Endothelial cell of umbilical vein (primary cell): ENCODE measurements around the gene CNTNAP2. TPM values are rescaled to one million over a fixed set of nuclear protein-coding genes. Genes with fewer than 3 reads are reported as not detected.

Source experiments
- BruUV-seq: library from RNA; stranded (reverse); fragments of 400-500 nt; replicated peaks from 2 replicates; lab custom pipeline; 2021; lab: Mats Ljungman, UMichigan
- CTCF ChIA-PET: fragments of 300-600, 350-600 bp; sonication (Branson Sonifier 250); formaldehyde crosslinking; loops from one replicate; lab custom pipeline; 2021; ENCODE audit warnings: antibody characterized with exemption, inconsistent platforms; lab: Charles Lee
- POLR2A ChIA-PET: fragments of 300-600, 350-600 bp; sonication (Branson Sonifier 250); formaldehyde crosslinking; loops from one replicate; lab custom pipeline; 2021; ENCODE audit warnings: antibody characterized with exemption, inconsistent platforms; lab: Charles Lee
- DNase-seq: peaks from one replicate; pipeline ENCODE4 v3.0.0-alpha.2; 2011; ENCODE audit warnings: low read depth, low spot score
- FAIRE-seq: peaks from 2 replicates; lab custom pipeline; 2011; peaks lifted over from hg19 to GRCh38; lab: Jason Lieb, UNC
- H2AFZ ChIP-seq: 2 replicates; pipeline ENCODE4 v1.6.0; 2012; ENCODE audit warnings: low read depth, low read length, control low read depth, inconsistent platforms
- H3K27ac ChIP-seq: 2 replicates; pipeline ENCODE4 v1.5.1; 2011; ENCODE audit warnings: low read depth, mild to moderate bottlenecking, control low read depth, low read length, moderate library complexity; ENCODE audit not compliant: insufficient read depth
- H3K27me3 ChIP-seq, 2 experiments: 2 replicates each; pipeline versions ENCODE4 v1.6.0 to v1.6.1; 2011; ENCODE audit warnings: low read length in 2 of 2, mixed read lengths in 1 of 2; ENCODE audit not compliant: control insufficient read depth in 2 of 2, insufficient read depth in 2 of 2
- H3K36me3 ChIP-seq, 2 experiments: 2 replicates in 1 of 2; 3 replicates in 1 of 2; pipeline ENCODE4 v1.5.1; 2011; ENCODE audit warnings: low read length in 2 of 2, mild to moderate bottlenecking in 1 of 2, moderate library complexity in 1 of 2; ENCODE audit not compliant: control insufficient read depth in 2 of 2, insufficient read depth in 2 of 2; ENCODE audit errors: extremely low read depth in 1 of 2
- H3K4me1 ChIP-seq: 3 replicates; pipeline ENCODE4 v1.5.1; 2011; ENCODE audit warnings: mild to moderate bottlenecking, low read length; ENCODE audit not compliant: control insufficient read depth, insufficient read depth; ENCODE audit errors: extremely low read depth
- H3K4me2 ChIP-seq: 2 replicates; pipeline ENCODE4 v1.6.1; 2011; ENCODE audit warnings: low read length, control low read depth, mixed read lengths; ENCODE audit not compliant: insufficient read depth
- H3K4me3 ChIP-seq, 3 experiments: fragments of 200-600 bp in 1 of 3; sonication (generic), shearing (Covaris generic) in 1 of 3; replicated peaks in 1 of 3; 2 replicates each; pipeline ENCODE4 v1.5.1; 2011 to 2016; ENCODE audit warnings: control low read depth in 3 of 3, low read length in 3 of 3, mild to moderate bottlenecking in 2 of 3, inconsistent platforms in 1 of 3, low read depth in 1 of 3, moderate library complexity in 1 of 3; ENCODE audit not compliant: insufficient read depth in 1 of 3
- H3K79me2 ChIP-seq: 2 replicates; pipeline ENCODE4 v1.6.0; 2012; ENCODE audit warnings: low read length, inconsistent platforms; ENCODE audit not compliant: control insufficient read depth, insufficient read depth
- H3K9ac ChIP-seq: replicated peaks from 2 replicates; pipeline ENCODE3; 2011; ENCODE audit warnings: low read length, control low read depth; ENCODE audit not compliant: insufficient read depth; ENCODE audit errors: extremely low read depth
- H3K9me1 ChIP-seq: replicated peaks from 3 replicates; pipeline ENCODE4 v1.6.0; 2011; ENCODE audit warnings: mild to moderate bottlenecking, low read length; ENCODE audit not compliant: control insufficient read depth, insufficient read depth; ENCODE audit errors: extremely low read depth
- H3K9me3 ChIP-seq: replicated peaks from 2 replicates; pipeline ENCODE4 v1.5.1; 2012; ENCODE audit warnings: low read length, inconsistent platforms; ENCODE audit not compliant: control insufficient read depth, insufficient read depth
- H4K20me1 ChIP-seq: replicated peaks from 2 replicates; pipeline ENCODE3; 2011; ENCODE audit warnings: mild to moderate bottlenecking, low read length; ENCODE audit not compliant: control insufficient read depth, insufficient read depth; ENCODE audit errors: extremely low read depth
- EZH2 ChIP-seq: IDR thresholded peaks from 2 replicates; pipeline ENCODE4 v1.6.1; 2012; ENCODE audit warnings: borderline replicate concordance, low read depth, mild to moderate bottlenecking, moderate library complexity, low read length, inconsistent platforms; ENCODE audit not compliant: severe bottlenecking
- FOS ChIP-seq: IDR thresholded peaks from 2 replicates; pipeline ENCODE4 v1.6.1; 2011; ENCODE audit warnings: mild to moderate bottlenecking, low read length, moderate library complexity, borderline replicate concordance; ENCODE audit not compliant: insufficient read depth
- JUN ChIP-seq: IDR thresholded peaks from 2 replicates; pipeline ENCODE4 v1.6.1; 2011; ENCODE audit warnings: borderline replicate concordance, low read depth; ENCODE audit not compliant: insufficient read length, insufficient read depth
- MAX ChIP-seq: IDR thresholded peaks from 2 replicates; pipeline ENCODE4 v1.6.1; 2011; ENCODE audit not compliant: insufficient read depth, insufficient read length
- POLR2A ChIP-seq: IDR thresholded peaks from 2 replicates; pipeline ENCODE4 v1.6.1; 2012; ENCODE audit warnings: low read depth, mild to moderate bottlenecking, control low read depth, low read length
- POLR2AphosphoS5 ChIP-seq: IDR thresholded peaks from 2 replicates; pipeline ENCODE4 v1.6.1; 2012; ENCODE audit warnings: low read depth, mild to moderate bottlenecking, control low read depth, low read length, moderate library complexity; ENCODE audit not compliant: insufficient read depth
- dilution Hi-C: fragments of 300-500 bp; cut with MboI; formaldehyde crosslinking; loops from one replicate; pipeline ENCODE4 v1.15.0; 2019; ENCODE audit warnings: low sequenced_read_pairs; ENCODE audit not compliant: extremely low pct_ligation_motif_present
- intact Hi-C: fragments of 100-400 bp; cut with micrococcal nuclease; formaldehyde crosslinking; loops from one replicate; pipeline ENCODE4 v1.10.0; 2022
- polyA plus RNA-seq, 4 experiments: library from polyadenylated mRNA; depleted of rRNA in 3 of 4; stranded (reverse) in 3 of 4; unstranded in 1 of 4; fragments of >200 nt; gene quantifications; 2 replicates each; pipeline versions ENCODE4 v1.2.1 to v1.2.3, GENCODE V29; 2011 to 2012; ENCODE audit warnings: missing spikeins in 1 of 4
- total RNA-seq: library from RNA; stranded (reverse); gene quantifications from 2 replicates; pipeline ENCODE4 v1.2.3, GENCODE V29; 2021

CNTNAP2 gene
- total and polyA plus RNA-seq, 2 donors (not counting 3 experiments of a cell fraction or from before 2014, with no cell fraction given), result not detected

DNA sequence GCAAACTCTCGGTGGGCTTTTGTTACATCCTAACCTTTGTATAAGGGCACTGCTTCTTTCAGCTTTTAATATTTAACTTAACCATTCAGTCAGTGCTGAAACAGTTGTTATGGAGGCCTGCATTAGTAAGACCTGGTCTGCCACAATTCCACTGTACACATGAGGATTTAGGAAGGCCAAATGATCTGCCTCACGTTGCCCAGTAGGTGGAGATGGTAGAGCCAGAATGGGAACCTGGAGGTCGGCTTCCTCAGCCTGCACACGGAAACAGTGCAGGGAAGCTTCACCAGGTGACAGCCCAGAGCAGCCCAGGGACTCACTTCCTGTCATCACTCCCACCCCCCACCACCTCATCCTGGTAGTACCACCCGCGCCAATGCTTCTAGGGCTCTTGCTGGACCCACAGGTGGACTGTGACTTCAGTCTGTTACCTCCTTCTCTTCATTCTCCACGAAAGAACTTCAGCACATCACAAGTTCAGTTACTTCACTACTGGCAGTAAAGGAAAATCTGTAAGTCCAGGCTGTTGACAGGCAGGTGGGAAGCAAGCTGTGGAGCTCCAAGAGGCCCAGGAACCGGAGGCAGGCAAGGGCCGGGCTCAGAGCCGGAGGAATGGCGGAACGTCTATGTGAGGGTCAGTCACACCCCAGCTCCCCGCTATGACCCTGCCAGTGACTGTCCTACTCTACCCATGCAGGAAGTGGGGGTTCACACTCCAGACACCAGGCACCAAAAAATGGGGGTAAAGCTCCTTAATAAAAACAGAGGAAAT lies 1993.7 kb downstream of the CNTNAP2 start:
- ChIA-PET POLR2A (no interaction called here), CTCF (no interaction called here)
- Histone ChIP-seq H3K4me1 (no peaks in the 10 kb centered on the region), H4K20me1 (no peaks in the 10 kb centered on the region), H2AFZ (no peak overlapping the region), H3K9me1 (no peaks in the 10 kb centered on the region), H3K4me3 (no peak overlapping the region), H3K9me3 (peaks cover 3% of the 10 kb centered on the region), H3K4me2 (no peak overlapping the region), H3K79me2 (no peaks in the 10 kb centered on the region), H3K27ac (no peak overlapping the region), H3K9ac (no peak overlapping the region), H3K36me3 (no peaks in the 10 kb centered on the region), H3K27me3 (no peaks in the 10 kb centered on the region)
- FAIRE-seq (no peak), DNase-seq (no peak)
- TF ChIP-seq POLR2A (no peak), MAX (no peak), JUN (no peak), EZH2 (no peak)
- intact Hi-C loops, result no loop called here
- dilution Hi-C loops, result no loop called here
- no TSS peak for BruUV-seq

- no peaks in the 10 kb centered on the region for H3K9me1 ChIP-seq
- no peaks in the 10 kb centered on the region for H3K4me1 ChIP-seq
- no peak overlapping the region for H3K4me3 ChIP-seq
- no peak overlapping the region for H3K9ac ChIP-seq
- no peak overlapping the region for H3K4me2 ChIP-seq
- POLR2A ChIA-PET, result no interaction called here
- no peak overlapping the region for H3K27ac ChIP-seq
- no peak for FAIRE-seq
- H4K20me1 ChIP-seq, result no peaks in the 10 kb centered on the region
- no peaks in the 10 kb centered on the region for H3K27me3 ChIP-seq
- no peak overlapping the region for H2AFZ ChIP-seq
- dilution Hi-C loops (no loop called here), intact Hi-C loops (no loop called here)
- CTCF ChIA-PET, result no interaction called here
- TF ChIP-seq EZH2, result no peak
- no peak for TF ChIP-seq POLR2AphosphoS5
- TF ChIP-seq POLR2A, result no peak
- TF ChIP-seq MAX, result no peak
- no peak for TF ChIP-seq FOS
- BruUV-seq, result no TSS peak
- DNase-seq, result no peak
- H3K79me2 ChIP-seq, result no peaks in the 10 kb centered on the region
- H3K9me3 ChIP-seq, result peaks cover 8% of the 10 kb centered on the region
- no peaks in the 10 kb centered on the region for H3K36me3 ChIP-seq
Observed at GRCh38 chr7:148114804-148115203, 1998.2 kb downstream of the CNTNAP2 start.
